ENCODE results near the gene TENT5C.

TENT5C gene

DNA sequence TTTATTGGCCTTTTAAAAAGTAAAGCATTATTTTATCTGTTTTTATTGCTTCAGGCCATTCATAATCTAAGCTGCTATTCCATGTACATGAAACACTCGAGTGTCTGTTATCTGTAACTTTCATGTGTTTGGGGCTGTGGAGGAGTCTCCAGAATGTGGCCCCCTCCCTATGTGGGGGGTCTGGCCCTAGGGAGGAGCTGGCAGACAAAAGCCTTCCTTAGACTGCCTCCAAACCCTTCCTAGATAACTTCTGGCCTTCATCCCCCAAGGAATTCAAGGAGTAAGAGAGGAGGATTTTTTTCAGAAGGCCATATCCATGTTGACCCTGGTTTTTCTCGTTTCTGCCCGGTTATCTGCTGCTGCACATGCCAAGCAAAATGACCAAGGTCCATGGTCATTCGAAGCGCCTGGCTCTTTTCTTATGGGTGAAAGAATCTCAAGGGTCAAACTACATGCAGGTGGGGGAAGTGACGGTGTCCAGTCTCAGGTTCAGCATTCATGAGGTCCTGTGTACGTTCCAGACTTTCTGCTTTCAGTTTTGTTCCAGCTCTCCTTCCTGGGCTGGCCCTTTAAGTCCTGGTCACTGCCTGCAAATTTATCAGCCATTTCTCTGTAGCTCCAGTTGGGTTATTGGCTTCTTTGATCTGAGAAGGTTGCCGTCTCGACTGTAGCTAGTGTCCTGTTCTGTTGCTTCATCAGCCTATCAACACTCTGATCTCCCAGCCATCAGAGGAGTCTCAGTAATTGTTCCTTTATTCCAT is 8.3 kb downstream of the TENT5C start:
- peak; percentile 24 for DNase-seq

DNA sequence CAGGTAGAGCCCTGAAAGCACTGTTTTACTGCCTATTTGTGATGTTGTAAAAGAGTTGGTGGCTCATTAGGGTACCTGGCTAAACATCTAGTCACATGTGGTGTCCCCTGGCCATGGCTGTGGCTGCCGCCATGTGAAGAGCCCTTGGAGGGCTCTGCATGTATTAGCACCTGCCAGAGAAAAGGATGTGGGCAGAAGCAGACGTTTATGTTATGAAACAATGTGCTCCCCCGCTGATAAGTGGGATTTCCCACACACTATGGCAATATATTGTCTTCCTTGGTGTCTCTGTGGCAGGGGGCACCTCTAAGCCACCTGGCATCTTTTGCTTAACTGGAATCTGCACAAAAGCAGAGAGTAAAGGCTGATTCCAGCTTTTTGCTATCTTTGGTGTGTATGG is 9.6 kb downstream of the TENT5C start:
- DNase-seq: no peak

DNA sequence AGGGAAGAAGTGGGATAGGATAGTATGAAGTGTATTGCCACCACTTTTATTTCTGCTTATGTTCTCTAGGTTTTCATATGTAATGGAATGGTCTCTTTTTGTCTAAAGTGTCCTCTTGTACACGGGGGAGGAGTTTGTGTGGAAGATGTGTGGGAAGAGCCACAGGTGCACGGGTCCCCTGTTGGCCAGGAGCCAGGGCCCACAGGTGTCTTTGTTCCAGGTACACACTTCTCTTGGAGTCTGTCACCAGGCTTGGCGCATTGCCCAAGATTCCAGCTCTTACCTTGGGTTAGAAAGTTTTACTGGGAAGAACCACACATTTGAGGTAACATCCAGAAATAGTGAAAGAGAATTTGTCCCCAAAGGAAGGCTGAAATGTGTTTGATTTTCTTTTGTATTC is 10.5 kb downstream of the TENT5C start:
- no peak for DNase-seq

DNA sequence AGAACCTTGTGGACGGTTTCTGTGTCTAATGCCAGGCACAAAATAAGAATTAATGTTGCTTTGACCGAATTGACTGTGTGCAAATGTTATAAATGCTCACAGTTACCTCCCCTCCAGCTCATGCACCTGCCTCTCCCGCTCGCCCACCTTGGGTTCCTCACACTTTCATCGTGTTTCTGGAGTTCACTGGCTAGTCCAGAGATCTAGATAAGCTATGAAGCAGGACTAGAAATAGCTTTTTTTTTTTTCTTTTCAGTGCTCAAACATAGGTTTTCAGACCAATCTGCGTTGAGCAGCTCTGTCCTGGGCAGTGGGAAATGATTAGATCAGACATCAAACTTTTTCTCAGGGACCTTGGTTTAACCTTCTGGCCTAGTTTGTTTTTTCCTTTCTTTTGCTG is 11.1 kb downstream of the TENT5C start:
- DNase-seq: no peak

DNA sequence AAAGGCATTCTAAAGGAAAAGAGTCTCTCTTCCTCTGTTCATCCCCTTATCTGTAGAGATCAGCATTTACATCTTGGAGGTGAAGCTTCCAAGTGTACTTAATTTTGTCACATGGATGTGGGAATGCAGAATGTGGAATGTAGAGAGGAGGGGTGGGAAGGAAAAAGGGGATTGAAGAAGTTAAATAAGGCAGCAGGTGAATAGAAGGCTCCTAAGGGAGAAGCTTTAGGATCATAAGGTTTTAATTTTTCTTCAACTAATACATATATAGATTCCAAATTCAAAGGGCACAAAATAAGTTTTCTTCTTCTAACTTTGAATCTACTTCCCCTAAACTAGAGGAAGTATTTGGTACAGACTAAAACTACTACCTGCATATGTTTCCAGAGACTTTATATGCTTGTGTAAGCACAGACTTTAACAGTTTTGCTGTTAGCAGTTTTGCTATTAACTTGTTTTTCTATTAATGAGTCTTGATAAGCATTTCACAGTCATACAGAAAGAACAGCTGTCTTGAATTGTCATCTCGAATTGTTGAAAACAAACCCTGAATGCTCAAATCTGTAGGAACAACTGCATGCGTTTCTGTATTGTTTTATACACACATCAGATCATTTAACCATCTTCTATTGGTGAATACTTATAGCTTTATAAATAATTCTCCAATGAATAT is 12.7 kb downstream of the TENT5C start:
- DNase-seq: no peak

DNA sequence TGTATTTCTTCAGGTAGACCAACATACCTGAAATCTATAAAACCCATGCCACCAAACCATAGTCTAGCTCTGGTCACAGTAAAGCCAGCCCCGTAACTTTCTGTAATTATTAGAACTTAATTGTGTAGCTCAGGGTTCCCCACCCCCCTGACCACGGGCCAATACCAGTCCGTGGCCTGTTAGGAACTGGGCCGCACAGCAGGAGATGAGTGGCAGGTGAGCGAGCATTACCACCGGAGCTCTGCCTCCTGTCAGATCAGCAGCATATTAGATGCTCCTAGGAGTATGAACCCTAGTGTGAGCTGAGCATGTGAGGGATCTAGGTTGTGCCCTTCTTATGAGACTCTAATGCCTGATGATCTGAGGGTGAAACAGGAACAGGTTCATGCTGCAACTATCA is 14.6 kb downstream of the TENT5C start:
- no peak for DNase-seq

DNA sequence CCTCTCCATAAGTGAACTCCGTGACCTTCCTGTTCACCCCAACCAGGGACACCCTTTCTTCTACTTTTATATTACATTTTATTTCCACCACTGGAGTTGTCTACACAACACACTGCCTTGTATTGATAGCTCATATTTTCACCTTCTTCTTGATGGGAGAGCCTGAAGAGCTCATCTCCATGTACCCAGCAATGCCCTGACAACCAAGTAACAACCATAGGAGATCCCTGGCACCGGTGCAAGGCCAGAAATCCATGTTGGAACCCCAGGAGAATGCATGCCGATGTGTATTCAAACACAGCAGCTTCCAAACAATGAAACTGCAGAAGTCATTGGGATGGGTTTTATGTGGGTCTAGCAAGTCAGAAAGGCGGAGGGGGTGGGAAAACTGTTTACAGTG is 15.5 kb downstream of the TENT5C start:
- no peak for DNase-seq

DNA sequence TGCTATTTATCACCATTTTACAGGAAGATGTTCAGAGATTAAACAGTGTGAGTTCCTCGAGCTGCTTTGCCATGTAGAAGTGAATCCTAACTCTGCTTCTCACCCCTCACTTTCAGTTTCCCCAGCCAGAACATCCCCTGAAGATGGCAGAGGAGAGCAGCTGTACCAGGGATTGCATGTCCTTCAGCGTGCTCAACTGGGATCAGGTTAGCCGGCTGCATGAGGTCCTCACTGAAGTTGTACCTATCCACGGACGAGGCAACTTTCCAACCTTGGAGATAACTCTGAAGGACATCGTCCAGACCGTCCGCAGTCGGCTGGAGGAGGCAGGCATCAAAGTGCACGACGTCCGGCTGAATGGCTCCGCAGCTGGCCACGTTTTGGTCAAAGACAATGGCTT is 16.9 kb downstream of the TENT5C start:
- no peak for DNase-seq

DNA sequence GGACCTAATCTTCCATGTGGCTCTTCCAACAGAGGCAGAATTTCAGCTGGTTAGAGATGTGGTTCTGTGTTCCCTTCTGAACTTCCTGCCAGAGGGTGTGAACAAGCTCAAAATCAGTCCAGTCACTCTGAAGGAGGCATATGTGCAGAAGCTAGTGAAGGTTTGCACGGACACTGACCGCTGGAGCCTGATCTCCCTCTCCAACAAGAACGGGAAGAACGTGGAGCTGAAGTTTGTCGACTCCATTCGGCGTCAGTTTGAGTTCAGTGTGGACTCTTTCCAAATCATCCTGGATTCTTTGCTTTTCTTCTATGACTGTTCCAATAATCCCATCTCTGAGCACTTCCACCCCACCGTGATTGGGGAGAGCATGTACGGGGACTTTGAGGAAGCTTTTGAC is 17.3 kb downstream of the TENT5C start:
- no peak for DNase-seq

DNA sequence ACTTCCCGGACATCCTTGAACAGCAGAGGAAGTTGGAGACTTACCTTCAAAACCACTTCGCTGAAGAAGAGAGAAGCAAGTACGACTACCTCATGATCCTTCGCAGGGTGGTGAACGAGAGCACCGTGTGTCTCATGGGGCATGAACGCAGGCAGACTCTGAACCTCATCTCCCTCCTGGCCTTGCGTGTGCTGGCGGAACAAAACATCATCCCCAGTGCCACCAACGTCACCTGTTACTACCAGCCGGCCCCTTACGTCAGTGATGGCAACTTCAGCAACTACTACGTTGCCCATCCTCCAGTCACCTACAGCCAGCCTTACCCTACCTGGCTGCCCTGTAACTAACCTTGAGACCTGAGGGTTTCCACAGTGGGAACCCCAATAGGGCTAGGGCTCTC is 17.9 kb downstream of the TENT5C start:
- DNase-seq: no peak

DNA sequence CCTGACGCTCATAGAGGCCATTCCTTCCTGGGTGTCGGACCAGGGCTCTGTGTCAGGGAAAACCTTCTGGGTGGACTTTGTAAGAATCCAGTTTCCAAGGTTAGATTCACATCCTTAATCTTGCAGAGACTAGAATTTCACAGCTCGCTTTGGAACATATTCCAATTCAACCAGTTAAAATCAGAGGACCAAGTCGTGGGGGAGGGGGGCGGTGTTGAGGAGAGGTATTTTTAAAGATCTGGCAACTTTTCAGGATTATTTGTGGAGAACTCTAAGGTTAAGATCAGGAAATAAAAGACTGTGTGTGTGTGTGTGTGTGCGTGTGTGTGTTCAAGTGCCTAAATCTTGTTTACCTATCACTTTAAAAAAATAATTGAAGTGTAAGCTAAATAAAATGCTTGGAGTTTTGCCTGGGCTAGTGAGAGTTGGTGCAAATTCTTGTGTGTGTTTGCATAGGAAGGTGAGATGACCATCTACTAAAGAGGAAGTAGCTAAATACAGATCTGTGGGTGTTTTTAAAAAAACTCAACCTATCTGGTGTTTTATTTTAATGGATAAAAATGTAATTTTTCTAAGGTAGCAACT is 21.8 kb downstream of the TENT5C start:
- DNase-seq: no peak

DNA sequence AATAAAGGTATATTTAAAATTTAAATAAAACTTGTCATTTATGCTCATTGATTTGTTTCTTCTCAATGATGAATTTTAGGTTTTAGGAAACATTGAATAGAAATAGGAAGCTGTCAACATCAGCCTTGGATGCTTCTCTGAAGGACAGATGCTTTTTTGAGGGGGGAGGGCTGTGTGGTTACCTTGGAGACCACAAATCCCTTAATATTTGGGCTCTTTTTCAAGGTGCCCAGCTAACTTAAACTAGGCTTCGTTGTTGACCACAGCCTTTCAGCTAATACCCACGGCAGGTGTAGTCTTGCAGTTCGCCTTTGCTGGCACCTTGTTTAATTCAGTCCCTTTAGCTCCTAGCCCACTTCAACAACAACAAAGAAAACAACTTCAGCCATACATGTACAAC is 22.5 kb downstream of the TENT5C start:
- DNase-seq: no peak

DNA sequence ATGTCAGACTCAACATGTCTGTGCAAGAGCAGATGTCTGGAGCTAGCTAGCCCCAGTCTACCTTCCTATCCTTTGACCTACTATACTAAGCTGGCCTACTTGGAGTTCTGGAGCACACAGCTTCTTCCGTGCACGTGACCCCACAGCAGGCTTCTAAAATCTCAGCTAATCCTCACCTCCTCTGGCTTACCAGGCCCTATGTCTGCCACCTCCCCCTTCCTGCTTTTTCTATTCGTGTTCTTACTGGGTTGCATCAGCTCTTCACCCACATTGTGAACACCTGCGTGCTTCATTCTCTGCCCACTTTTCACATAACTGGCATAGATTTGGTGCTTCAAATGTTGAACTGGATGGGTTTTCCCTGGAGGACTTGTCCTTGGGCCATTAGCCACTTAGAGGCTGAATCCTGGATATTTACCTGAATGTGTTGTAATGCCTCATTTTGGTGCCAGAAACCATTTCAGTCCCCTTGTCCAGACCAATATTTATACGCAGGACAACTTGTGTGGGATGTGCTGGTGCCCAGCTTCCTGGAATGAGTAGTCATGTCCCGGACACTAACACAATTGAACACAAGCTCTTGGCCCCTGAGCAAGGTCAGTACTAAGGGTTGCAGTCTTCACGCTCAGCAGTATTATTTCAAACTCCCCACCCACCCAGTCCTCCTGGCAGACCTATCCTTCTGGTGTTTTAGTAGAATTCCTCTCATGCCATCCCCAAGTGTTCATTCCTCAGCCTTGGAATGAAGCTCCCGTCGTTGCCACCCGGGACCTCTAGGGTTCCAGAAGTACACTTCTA is 24.0 kb downstream of the TENT5C start:
- DNase-seq: no peak

DNA sequence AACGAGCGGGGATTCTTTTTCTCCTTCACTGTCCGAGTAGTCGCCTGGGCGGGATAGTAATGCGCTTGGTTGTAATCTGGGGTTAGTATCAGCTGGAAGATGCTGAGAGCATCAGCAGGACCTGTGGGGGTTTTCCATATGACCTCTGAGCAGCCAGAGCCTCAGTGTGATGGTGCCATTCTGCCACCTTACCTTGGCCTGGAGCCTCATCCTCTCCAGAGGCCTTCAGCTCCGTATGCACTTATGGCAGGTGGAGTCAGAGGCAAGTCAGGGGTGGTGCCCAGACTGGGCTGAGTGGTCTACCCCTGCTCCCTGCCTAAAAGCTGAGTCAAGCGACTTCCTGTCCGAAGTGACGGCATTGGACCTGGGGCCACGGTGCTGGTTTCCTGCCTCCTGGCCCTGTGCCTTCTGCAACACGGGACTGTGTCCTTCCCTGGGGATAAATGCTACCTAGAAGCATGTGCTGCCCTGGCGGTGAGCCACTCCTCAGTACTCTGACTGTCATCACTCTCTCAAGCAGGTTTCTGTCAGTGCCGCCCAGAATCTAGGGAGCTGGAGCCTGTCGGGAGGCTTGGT is 24.7 kb downstream of the TENT5C start:
- DNase-seq: no peak

DNA sequence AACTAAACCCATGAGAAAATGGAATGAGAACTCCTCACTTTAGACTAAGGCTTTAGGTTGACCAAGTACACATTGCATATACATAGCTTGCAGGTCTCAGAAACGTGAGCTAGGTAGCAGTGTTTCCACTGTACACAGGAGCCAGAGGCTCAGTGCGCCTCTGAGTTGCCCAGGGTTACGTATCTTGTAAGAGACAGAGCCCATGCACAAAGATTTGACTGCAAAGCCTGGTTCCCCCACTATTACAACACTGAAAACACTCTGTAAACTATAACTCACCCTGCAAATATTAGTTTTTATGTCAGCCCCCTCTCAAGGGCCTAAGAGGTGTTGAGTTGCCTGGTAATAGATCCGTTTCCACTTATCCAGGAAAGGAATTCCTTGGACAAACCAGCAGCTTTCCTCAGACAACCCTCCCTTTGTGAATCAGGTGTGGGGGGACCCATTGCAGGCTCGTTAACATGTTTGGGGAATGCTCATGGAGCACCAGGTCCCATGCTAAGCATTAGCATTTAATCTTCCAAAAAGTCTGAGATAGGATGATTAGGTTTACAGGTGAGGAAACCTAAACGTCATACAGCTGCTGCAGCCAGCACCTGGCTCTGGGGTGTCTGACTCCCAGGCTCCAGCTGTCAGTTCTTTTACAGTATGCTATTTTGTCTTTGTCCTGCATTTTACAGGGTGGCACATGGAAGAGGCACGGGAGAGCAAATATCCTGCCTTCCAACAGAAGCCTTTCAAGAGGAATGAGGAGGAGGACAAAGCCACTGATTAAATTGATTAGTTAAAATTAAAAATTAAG is 25.7 kb downstream of the TENT5C start:
- no peak for DNase-seq

DNA sequence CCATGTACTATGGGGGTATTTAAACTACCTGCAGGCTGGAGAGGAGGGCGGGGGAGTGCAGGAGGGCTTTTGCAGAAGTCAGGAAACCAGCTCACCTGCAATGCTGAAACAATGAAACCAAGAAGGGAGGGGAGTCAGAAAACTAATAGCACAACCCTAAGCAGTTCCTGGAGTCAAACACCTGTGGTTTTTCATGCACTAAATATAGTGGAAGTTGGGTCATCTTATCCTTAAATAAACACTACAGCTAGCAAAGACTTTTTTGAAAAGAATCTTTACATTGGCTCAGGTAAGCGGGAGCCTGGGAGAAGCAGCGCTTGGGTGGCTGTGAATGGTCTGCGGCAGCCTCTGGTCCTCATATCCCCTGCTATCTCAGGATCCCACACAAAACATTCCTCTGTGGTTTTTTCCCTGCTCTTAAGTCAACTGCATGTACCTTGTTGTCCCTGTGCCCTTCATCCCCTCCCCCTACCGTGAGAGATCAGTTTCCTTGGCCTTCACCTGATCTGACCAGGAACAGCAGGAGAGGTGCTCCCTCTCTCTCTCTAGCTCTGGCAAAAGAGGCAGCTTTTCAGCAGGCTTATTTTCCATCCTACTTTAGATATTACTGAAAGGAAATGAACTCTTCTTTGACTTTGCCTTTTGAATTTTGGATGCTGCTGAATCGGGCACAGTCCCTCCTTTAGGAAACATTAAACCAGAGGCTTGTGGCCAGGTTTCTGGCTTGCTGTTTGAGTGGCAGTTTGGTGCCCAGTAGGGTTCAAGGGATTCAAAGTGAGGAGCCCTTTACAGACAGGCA is 26.6 kb downstream of the TENT5C start:
- no peak for DNase-seq

DNA sequence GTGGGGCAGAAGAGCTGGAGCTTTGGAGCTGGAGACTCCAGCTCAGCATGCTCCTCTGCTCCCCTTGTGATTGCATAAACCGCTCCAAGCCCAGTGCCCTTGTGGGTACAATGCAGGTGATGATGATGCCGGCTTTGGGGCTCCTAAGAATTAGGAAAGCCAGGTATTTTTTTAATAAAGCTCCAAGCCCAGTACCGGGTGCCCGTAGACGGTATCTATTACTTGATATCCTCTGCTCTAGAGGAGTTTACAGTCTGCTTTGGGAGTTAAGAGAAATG is 27.2 kb downstream of the TENT5C start:
- no peak for DNase-seq

DNA sequence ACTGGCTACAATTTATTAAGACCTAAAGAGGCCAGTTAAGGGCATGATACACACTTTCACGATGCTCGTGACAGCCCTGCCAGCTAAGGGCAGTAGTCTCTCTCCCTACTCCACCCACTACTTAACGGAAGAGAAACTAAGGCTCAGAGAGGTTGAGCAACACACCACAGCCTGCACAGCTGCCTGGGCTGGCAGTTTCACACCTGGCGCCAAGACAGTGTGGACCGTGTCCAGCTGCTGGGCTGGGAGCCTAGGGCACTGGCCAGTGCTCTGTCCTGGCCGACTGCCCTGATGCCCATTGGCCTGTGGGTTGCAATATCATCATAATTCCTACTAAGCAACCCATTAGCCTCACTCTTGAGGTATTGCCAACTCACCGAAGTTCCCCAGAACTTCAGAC is 27.6 kb downstream of the TENT5C start:
- DNase-seq: no peak

DNA sequence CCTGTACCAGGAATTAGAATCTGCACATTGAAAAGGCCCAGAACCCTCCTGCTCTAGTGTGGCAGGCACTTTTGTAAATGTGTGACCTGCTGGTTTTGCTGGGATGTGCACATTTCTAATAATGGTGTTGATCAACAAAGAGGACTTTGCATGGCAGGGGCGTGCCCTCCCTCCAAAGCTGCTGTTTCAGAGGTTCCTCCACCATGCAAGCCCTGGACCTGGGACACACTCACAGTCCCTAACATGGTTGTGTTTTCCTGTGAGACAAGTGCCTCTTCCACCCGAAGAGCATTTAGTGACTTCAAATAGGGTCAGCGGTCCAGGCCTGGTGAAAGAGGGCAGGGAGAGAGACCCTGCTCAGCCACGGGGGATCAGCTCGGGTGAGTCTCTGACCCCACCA is 28.1 kb downstream of the TENT5C start:
- no peak for DNase-seq

DNA sequence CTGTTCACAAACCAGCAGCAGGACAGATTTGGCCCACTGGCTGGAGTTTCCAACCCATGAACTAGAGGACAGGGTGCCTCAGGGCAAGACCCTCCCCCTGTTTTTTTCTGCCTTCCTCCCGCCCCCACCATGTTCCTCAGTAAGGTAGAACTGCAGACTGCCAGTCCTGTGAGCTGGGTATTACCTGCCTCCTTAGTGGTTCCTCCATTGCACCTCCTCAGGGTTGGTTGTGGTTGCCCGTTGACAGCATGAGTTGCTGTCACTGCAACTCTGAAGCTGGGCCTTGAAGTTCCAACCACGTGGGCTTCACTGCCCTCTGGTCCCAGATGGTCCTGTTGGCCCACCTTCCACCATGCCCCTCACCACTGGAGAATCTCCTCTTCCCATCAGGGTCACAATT is 28.8 kb downstream of the TENT5C start:
- DNase-seq: no peak

DNA sequence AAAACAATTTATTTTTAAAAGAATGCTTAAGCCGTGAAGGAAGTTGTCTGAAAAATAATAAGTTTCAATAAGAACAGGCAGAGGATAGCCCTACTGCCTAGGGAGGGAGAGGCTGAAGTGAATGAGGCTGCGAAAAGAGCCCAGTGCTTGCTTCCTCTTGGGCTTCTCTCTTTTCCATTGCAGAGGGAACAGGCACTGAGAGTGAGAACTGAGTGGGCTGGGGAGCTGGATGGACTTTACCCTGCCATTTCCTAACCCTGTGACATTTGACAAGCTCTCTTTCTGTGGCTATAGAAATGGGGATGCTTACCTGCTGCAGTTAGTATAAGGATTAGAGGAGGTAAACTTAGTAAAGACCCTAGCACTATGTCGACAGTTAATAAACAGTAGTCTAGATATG is 30.0 kb downstream of the TENT5C start:
- DNase-seq: peak; percentile 18
